Erythroblast (primary cell): ENCODE results near the gene ACTN4.
"Not testable (repeated sequence)": the region's sequence is repeated elsewhere in the genome, so short reads cannot be mapped to it uniquely, and the experiment has no call there.

ENCODE experiments used
- GATA1 ChIP-seq: IDR thresholded peaks from 2 replicates; pipeline ENCODE4 v1.6.1; 2011; ENCODE audit warnings: low read depth, mild to moderate bottlenecking, control low read depth, low read length, moderate library complexity
- POLR2A ChIP-seq: IDR thresholded peaks from 2 replicates; pipeline ENCODE4 v1.6.1; 2011; ENCODE audit warnings: mild to moderate bottlenecking, low read length

GRCh38 chr19:38602856-38603255 lies 44.6 kb upstream of the ACTN4 start:
- not testable (repeated sequence) for TF ChIP-seq POLR2A, GATA1
